HL-60 (cell line): ENCODE data around the gene ZMIZ1.

ENCODE experiments used
- DNase-seq, 2 experiments: peaks; one replicate each; pipeline ENCODE4 v3.0.0-alpha.2; 2010 to 2020; ENCODE audit warnings: low read depth in 1 of 2, low spot score in 1 of 2
- H3K27ac ChIP-seq: fragments of 250-450 bp; sonication (Bioruptor Pico); replicated peaks from 2 replicates; pipeline ENCODE4 v1.5.1; 2020; ENCODE audit warnings: mild to moderate bottlenecking, moderate library complexity
- H3K27me3 ChIP-seq: fragments of 250-450 bp; sonication (Bioruptor Pico); 2 replicates; pipeline ENCODE4 v1.5.1; 2021; ENCODE audit warnings: mild to moderate bottlenecking, moderate library complexity; ENCODE audit not compliant: insufficient read depth, poor library complexity, severe bottlenecking
- H3K4me3 ChIP-seq: replicated peaks from 2 replicates; pipeline ENCODE4 v1.5.1; 2011; ENCODE audit warnings: mild to moderate bottlenecking, control low read depth, low read length; ENCODE audit not compliant: insufficient read depth
- GABPA ChIP-seq: IDR thresholded peaks from 2 replicates; pipeline ENCODE4 v1.6.1; 2012; ENCODE audit warnings: low read depth
- POLR2AphosphoS5 ChIP-seq: IDR thresholded peaks from 2 replicates; pipeline ENCODE4 v1.6.1; 2012; ENCODE audit warnings: low read depth
- SPI1 ChIP-seq: IDR thresholded peaks from 2 replicates; pipeline ENCODE4 v1.6.1; 2012; ENCODE audit warnings: low read depth, mild to moderate bottlenecking, borderline replicate concordance
- TF ChIP-seq, protein P1 (sequence below): IDR thresholded peaks from one replicate; pipeline ENCODE4 v1.5.1; 2011; ENCODE audit warnings: low read length, control low read depth, inconsistent platforms; ENCODE audit not compliant: insufficient read depth
- TF ChIP-seq, protein P2 (sequence below): IDR thresholded peaks from 2 replicates; pipeline ENCODE4 v1.6.1; 2012; ENCODE audit warnings: low read depth; ENCODE audit not compliant: insufficient replicate concordance

Gene ZMIZ1

GRCh38 chr10:79346388-79347225 is 277.8 kb downstream of the ZMIZ1 start:
- Histone ChIP-seq H3K4me3 (no peak overlapping the region), H3K27ac (peak overlapping the region; percentile 3; the same call in 1 of the 2 replicates)
- no peak for DNase-seq

DNA sequence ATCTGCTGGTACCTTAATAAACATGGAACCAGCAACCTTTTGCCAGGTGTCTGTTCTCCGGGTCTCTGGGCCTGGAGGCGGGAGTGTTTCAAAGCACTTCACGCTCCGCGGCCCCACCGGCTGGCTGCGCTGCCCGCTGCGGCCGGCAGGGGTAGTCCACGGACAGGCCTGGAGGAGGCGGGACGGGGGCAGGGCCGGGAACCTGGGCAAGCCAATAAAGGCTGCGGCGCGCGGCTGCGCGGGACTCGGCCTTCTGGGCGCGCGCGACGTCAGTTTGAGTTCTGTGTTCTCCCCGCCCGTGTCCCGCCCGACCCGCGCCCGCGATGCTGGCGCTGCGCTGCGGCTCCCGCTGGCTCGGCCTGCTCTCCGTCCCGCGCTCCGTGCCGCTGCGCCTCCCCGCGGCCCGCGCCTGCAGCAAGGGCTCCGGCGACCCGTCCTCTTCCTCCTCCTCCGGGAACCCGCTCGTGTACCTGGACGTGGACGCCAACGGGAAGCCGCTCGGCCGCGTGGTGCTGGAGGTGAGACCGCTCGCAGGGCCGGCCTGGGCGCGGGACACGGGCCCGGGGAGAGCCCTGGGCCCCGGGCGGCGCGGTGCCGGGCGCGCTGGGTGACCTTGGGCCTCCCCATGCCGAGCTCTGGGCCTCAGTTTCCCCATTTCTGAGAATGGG is 278.6 kb downstream of the ZMIZ1 start, which contains the start of gene PPIF:
Gene PPIF (plus strand): TSS at position 244 of the 668 bp plus-strand sequence. CDS start 80 bp downstream, at position 324.
- DNase-seq, result peak; percentile 86 to 92
- Histone ChIP-seq H3K27me3 (no peaks in the 10 kb centered on the region), H3K4me3 (peak within 1 kb of the TSS; percentile 70), H3K27ac (peak within 1 kb of the TSS; percentile 99)
- TF ChIP-seq SPI1 (no peak), GABPA (no peak), POLR2AphosphoS5 (peak; percentile 92)
- TF ChIP-seq, protein P1, sequence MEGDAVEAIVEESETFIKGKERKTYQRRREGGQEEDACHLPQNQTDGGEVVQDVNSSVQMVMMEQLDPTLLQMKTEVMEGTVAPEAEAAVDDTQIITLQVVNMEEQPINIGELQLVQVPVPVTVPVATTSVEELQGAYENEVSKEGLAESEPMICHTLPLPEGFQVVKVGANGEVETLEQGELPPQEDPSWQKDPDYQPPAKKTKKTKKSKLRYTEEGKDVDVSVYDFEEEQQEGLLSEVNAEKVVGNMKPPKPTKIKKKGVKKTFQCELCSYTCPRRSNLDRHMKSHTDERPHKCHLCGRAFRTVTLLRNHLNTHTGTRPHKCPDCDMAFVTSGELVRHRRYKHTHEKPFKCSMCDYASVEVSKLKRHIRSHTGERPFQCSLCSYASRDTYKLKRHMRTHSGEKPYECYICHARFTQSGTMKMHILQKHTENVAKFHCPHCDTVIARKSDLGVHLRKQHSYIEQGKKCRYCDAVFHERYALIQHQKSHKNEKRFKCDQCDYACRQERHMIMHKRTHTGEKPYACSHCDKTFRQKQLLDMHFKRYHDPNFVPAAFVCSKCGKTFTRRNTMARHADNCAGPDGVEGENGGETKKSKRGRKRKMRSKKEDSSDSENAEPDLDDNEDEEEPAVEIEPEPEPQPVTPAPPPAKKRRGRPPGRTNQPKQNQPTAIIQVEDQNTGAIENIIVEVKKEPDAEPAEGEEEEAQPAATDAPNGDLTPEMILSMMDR, result peak; percentile 73
- TF ChIP-seq, protein P2, sequence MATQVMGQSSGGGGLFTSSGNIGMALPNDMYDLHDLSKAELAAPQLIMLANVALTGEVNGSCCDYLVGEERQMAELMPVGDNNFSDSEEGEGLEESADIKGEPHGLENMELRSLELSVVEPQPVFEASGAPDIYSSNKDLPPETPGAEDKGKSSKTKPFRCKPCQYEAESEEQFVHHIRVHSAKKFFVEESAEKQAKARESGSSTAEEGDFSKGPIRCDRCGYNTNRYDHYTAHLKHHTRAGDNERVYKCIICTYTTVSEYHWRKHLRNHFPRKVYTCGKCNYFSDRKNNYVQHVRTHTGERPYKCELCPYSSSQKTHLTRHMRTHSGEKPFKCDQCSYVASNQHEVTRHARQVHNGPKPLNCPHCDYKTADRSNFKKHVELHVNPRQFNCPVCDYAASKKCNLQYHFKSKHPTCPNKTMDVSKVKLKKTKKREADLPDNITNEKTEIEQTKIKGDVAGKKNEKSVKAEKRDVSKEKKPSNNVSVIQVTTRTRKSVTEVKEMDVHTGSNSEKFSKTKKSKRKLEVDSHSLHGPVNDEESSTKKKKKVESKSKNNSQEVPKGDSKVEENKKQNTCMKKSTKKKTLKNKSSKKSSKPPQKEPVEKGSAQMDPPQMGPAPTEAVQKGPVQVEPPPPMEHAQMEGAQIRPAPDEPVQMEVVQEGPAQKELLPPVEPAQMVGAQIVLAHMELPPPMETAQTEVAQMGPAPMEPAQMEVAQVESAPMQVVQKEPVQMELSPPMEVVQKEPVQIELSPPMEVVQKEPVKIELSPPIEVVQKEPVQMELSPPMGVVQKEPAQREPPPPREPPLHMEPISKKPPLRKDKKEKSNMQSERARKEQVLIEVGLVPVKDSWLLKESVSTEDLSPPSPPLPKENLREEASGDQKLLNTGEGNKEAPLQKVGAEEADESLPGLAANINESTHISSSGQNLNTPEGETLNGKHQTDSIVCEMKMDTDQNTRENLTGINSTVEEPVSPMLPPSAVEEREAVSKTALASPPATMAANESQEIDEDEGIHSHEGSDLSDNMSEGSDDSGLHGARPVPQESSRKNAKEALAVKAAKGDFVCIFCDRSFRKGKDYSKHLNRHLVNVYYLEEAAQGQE, result peak; percentile 55

More at GRCh38 chr10:79346388-79347225, 277.8 kb downstream of the ZMIZ1 start:
- TF ChIP-seq, protein P2, result no peak
- no peak for TF ChIP-seq GABPA
- TF ChIP-seq SPI1, result no peak
- TF ChIP-seq POLR2AphosphoS5, result no peak
- TF ChIP-seq, protein P1, result no peak
- H3K27me3 ChIP-seq, result no peaks in the 10 kb centered on the region

DNA sequence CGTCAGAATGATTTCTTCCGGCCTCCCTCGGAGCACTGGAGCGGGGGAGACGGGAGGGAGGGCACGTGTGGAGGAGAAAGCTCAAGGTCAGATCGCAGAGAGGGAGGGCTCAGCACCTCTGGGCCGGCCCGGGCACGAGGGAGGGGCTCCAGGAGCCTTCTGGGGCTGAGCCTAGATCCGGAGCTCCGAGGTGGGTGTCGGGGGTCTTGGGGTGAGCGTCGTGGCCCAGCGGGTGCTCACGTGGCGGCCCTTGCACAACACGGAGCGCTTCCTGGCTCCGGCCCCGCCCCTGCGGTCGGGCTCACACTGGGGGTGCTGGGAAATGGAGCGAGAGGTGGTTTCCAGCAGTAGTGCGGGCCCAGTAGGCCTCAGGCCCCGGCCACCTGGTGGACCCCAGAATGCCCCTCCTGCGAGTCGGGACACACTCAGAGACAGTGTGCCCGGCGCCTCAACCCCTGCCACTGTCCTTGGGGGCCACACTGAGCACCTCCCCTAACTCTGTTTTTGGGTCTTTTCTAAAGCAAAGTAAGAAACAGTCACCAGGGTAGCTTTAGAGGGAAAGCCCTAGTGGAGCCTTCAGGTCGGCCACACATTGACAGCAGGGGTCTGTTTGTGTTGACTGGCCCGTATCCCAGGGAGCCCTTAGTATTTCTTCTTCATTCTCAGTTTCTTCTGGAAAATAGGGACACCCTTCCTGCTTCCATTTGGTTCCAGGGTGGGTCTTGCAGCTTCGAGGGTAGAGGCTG is 279.3 kb downstream of the ZMIZ1 start:
- peak; percentile 86 to 89 for DNase-seq
- Histone ChIP-seq H3K4me3 (peak overlapping the region; percentile 70), H3K27me3 (no peaks in the 10 kb centered on the region), H3K27ac (peak overlapping the region; percentile 99)
- peak; percentile 23; the same call in 1 of the 2 replicates for TF ChIP-seq SPI1
- TF ChIP-seq, protein P2, result no peak
- peak; percentile 5; the same call in 1 of the 2 replicates for TF ChIP-seq POLR2AphosphoS5
